AG09319 (cell line): ENCODE results near the gene ZNF800.

Source experiments
- DNase-seq: peaks from one replicate; pipeline ENCODE4 v3.0.0-alpha.2; 2010; ENCODE audit warnings: low read depth; ENCODE audit errors: extremely low read depth
- CTCF ChIP-seq: IDR thresholded peaks from 2 replicates; pipeline ENCODE4 v1.5.1; 2011; ENCODE audit warnings: low read depth, mild to moderate bottlenecking, inconsistent platforms, low read length, moderate library complexity

Gene ZNF800

GRCh38 chr7:127330070-127330469, 62.4 kb downstream of the ZNF800 start:
- no peak for TF ChIP-seq CTCF
- DNase-seq, result no peak

DNA sequence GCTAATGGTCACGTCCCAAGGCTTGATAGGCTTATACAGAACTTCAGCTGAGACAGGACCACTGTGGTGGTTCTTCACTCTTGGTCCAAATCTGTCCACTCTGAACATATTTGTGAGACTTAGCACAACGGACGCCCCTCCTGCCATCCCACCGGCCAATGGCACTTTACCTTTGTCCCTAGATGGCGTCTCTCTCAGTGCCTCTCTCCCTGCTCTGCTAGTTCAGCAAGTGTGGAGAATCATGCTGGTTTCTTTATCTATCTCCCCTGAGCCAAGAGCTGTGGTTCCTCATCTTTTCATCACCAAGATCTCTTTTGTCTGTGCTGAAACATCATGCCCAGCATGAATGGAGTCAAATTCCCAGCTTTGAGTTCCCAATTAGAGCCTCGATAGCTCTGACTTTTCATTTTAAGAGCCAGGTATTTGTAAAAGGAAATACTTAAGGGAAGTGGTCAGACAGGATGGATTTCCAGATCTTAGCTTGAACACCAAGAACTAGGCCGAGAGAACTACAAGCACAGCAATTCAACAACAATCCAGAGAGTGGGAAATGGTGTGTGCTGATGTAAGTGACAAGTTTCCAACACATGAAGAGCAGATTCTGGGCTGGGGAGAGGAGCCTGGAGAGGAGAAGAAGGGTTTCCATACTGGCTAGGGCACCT, 69.5 kb downstream of the ZNF800 start:
- no peak for DNase-seq
- TF ChIP-seq CTCF, result no peak

- DNase-seq, result no peak
- TF ChIP-seq CTCF, result no peak
These were observed 70.2 kb downstream of the ZNF800 start for GRCh38 chr7:127322351-127322750.

DNA sequence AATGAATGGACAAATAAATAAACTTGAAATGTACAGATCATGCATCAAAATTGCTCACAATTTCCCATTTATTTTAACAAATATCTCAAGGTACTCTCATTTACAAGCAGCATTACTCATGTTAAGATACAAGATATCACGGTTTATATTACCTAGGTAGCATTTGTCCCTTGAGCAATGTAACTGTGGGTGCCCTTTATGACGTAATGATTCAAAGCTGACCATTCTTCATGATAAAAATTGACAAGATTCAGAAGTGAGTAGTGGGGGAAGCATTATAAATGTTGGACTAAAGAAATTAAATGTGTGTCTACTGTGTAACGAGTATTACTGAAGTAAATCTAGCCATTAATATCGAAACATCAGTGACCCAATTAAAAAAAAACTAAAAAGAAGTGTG, 71.5 kb downstream of the ZNF800 start:
- no peak for TF ChIP-seq CTCF
- DNase-seq, result no peak
